Measurements from ENCODE around the gene TRAF3IP1. TPM values are rescaled to one million over a fixed set of nuclear protein-coding genes. Genes with fewer than 3 reads are reported as not detected.
A peak's percentile ranks its signal among the peaks of the same experiment; 100 is the strongest.
"Not testable (repeated sequence)": the region's sequence is repeated elsewhere in the genome, so short reads cannot be mapped to it uniquely, and the experiment has no call there.

Gene TRAF3IP1
- total RNA-seq, 1 donor from 2014 or later: 11.2 TPM

GRCh38 chr2:238440331-238440730 lies 120.0 kb downstream of the TRAF3IP1 start:
- Mint-ChIP-seq H3K27me3 (ENCODE audit: insufficient read depth, low read depth) (no peaks in the 10 kb centered on the region), H3K36me3 (peaks cover 18% of the 10 kb centered on the region), H3K4me1 (peaks cover 26% of the 10 kb centered on the region), H3K4me3 (no peak overlapping the region), H3K9me3 (no peaks in the 10 kb centered on the region), H3K27ac (no peak overlapping the region)
- no peaks in the 10 kb centered on the region for H3F3A ChIP-seq (ENCODE audit: low read depth)
- H3K27ac ChIP-seq: no peak overlapping the region
- TF ChIP-seq CTCF (IDR thresholded peaks at IDR 0.05): no peak
- no peak for TF ChIP-seq EZH2 (IDR thresholded peaks at IDR 0.05)
- TF ChIP-seq EZH2phosphoT487 (IDR thresholded peaks at IDR 0.05): no peak
- peaks cover 38% of the 10 kb centered on the region for H4K20me1 ChIP-seq (ENCODE audit: low read depth)
- no peak overlapping the region for H3K9ac ChIP-seq
- H3K4me2 ChIP-seq: no peak overlapping the region
- peaks cover 80% of the 10 kb centered on the region for H3K79me2 ChIP-seq (ENCODE audit: low read depth)
- DNase-seq (ENCODE audit: low spot score): no peak
- no peaks in the 10 kb centered on the region for H3K9me3 ChIP-seq (ENCODE audit: low read depth)
- no peak overlapping the region for H3K4me3 ChIP-seq
- H3K36me3 ChIP-seq: no peaks in the 10 kb centered on the region
- no peaks in the 10 kb centered on the region for H3K27me3 ChIP-seq
- H3K4me1 ChIP-seq: no peaks in the 10 kb centered on the region
- no peak overlapping the region for H2AFZ ChIP-seq (replicated peaks)

GRCh38 chr2:238440767-238441166 lies 120.4 kb downstream of the TRAF3IP1 start:
- Histone ChIP-seq H3K79me2 (ENCODE audit: low read depth) (peaks cover 80% of the 10 kb centered on the region), H3K9me3 (ENCODE audit: low read depth) (no peaks in the 10 kb centered on the region), H3K4me2 (no peak overlapping the region), H4K20me1 (ENCODE audit: low read depth) (peaks cover 33% of the 10 kb centered on the region), H3K36me3 (no peaks in the 10 kb centered on the region), H3K27me3 (no peaks in the 10 kb centered on the region), H3K4me3 (no peak overlapping the region), H3K27ac (no peak overlapping the region), H3K4me1 (no peaks in the 10 kb centered on the region), H3K9ac (no peak overlapping the region), H2AFZ (replicated peaks) (no peak overlapping the region), H3F3A (ENCODE audit: low read depth) (no peaks in the 10 kb centered on the region)
- no peak overlapping the region for H3K27ac Mint-ChIP-seq
- peaks cover 26% of the 10 kb centered on the region for H3K4me1 Mint-ChIP-seq
- H3K27me3 Mint-ChIP-seq (ENCODE audit: insufficient read depth, low read depth): no peaks in the 10 kb centered on the region
- peaks cover 21% of the 10 kb centered on the region for H3K36me3 Mint-ChIP-seq
- no peak overlapping the region for H3K4me3 Mint-ChIP-seq
- no peak for TF ChIP-seq EZH2phosphoT487 (IDR thresholded peaks at IDR 0.05)
- no peak for TF ChIP-seq EZH2 (IDR thresholded peaks at IDR 0.05)
- no peak for TF ChIP-seq CTCF (IDR thresholded peaks at IDR 0.05)
- DNase-seq (ENCODE audit: low spot score): no peak
- H3K9me3 Mint-ChIP-seq: no peaks in the 10 kb centered on the region

DNA sequence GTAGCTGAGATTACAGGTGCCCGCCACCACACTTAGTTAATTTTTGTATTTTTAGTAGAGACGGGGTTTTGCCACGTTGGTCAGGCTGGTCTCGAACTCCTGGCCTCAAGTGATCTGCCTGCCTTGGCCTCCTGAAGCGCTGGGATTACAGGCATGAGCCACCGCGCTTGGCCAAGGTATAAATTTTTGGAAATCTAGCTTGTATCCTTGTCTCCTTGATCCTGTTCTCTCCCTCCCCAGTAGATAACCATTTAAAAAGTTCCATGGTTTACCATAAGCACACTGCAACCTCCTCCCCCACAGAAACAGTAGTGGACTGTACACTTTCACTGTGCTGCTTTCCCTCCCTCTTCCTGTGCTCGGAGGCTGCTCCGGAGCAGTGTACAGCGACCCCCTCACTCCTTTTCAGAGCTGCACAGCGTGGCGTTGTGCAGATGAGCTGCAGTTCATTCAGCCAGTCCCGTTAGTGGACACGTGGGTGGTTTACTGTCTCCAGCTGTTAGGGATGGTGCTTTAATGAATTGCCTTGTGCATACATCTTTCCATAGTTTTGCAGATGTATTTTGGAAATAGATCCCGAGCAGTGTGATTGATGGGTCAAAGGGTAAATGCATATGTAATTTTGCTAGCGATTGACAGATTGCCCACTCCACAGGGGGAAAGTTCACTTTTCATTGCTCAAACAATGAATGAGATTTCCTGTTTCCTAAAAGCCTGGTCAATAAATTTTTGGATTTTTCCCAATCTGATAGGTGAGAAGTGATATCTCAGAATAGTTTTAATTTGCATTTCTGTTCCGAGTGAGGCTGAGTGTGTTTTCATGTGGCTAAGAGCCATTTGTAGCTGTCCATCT lies 121.2 kb downstream of the TRAF3IP1 start:
- H3F3A ChIP-seq (ENCODE audit: low read depth): no peaks in the 10 kb centered on the region
- H3K27me3 ChIP-seq: no peaks in the 10 kb centered on the region
- peaks cover 73% of the 10 kb centered on the region for H3K79me2 ChIP-seq (ENCODE audit: low read depth)
- H3K27ac Mint-ChIP-seq: peak overlapping the region; percentile 88
- H4K20me1 ChIP-seq (ENCODE audit: low read depth): peaks cover 32% of the 10 kb centered on the region
- H3K4me3 Mint-ChIP-seq: peak overlapping the region; percentile 23
- no peaks in the 10 kb centered on the region for H3K9me3 Mint-ChIP-seq
- peaks cover 26% of the 10 kb centered on the region for H3K4me1 Mint-ChIP-seq
- no peak overlapping the region for H3K9ac ChIP-seq
- no peak for DNase-seq (ENCODE audit: low spot score)
- H3K36me3 ChIP-seq: no peaks in the 10 kb centered on the region
- no peak overlapping the region for H3K4me3 ChIP-seq
- H3K4me1 ChIP-seq: no peaks in the 10 kb centered on the region
- no peak overlapping the region for H3K4me2 ChIP-seq
- no peaks in the 10 kb centered on the region for H3K9me3 ChIP-seq (ENCODE audit: low read depth)
- H2AFZ ChIP-seq (replicated peaks): no peak overlapping the region
- H3K36me3 Mint-ChIP-seq: peaks cover 22% of the 10 kb centered on the region
- H3K27ac ChIP-seq: no peak overlapping the region
- no peak for TF ChIP-seq CTCF (IDR thresholded peaks at IDR 0.05)
- TF ChIP-seq EZH2phosphoT487 (IDR thresholded peaks at IDR 0.05): no peak
- no peak for TF ChIP-seq EZH2 (IDR thresholded peaks at IDR 0.05)
- H3K27me3 Mint-ChIP-seq (ENCODE audit: insufficient read depth, low read depth): no peaks in the 10 kb centered on the region

- Histone ChIP-seq H3K79me2 (ENCODE audit: low read depth) (peaks cover 66% of the 10 kb centered on the region), H4K20me1 (ENCODE audit: low read depth) (peaks cover 32% of the 10 kb centered on the region)
- not testable (repeated sequence) for H3F3A ChIP-seq (ENCODE audit: low read depth); H3K9ac ChIP-seq; H3K9me3 ChIP-seq (ENCODE audit: low read depth); H3K4me1 ChIP-seq; H3K4me2 ChIP-seq; H3K4me3 ChIP-seq; H3K27ac ChIP-seq; H3K27me3 Mint-ChIP-seq (ENCODE audit: insufficient read depth, low read depth); H3K36me3 ChIP-seq; H3K4me3 Mint-ChIP-seq; DNase-seq (ENCODE audit: low spot score); H3K9me3 Mint-ChIP-seq; H2AFZ ChIP-seq (replicated peaks); H3K27me3 ChIP-seq; H3K27ac Mint-ChIP-seq
- Mint-ChIP-seq H3K4me1 (peaks cover 26% of the 10 kb centered on the region), H3K36me3 (peaks cover 27% of the 10 kb centered on the region)
Measured at GRCh38 chr2:238442257-238442656, 121.9 kb downstream of the TRAF3IP1 start.
